Liver (tissue), 3 donors: Measurements from ENCODE around the gene UBAP1.

Experiments used
- RAD21 ChIP-seq, 2 donors: IDR thresholded peaks; 2 replicates each; pipeline ENCODE4 v1.6.1; 2016; ENCODE audit warnings: antibody characterized with exemption in 2 of 2, mild to moderate bottlenecking in 2 of 2
- REST ChIP-seq: IDR thresholded peaks from 2 replicates; pipeline ENCODE4 v1.6.1; 2016; ENCODE audit warnings: antibody characterized with exemption, mild to moderate bottlenecking
- RXRA ChIP-seq, 2 donors: IDR thresholded peaks; 2 replicates each; pipeline ENCODE4 v1.6.1; 2017 to 2018; ENCODE audit warnings: antibody characterized with exemption in 2 of 2, mild to moderate bottlenecking in 1 of 2
- SP1 ChIP-seq: IDR thresholded peaks from 2 replicates; pipeline ENCODE4 v1.6.1; 2018; ENCODE audit warnings: antibody characterized with exemption, mild to moderate bottlenecking
- TAF1 ChIP-seq: conservative IDR thresholded peaks from 2 replicates; pipeline ENCODE4 v1.6.1; 2016; ENCODE audit warnings: antibody characterized with exemption, mild to moderate bottlenecking
- YY1 ChIP-seq: IDR thresholded peaks from 2 replicates; pipeline ENCODE4 v1.6.1; 2016; ENCODE audit warnings: antibody characterized with exemption, mild to moderate bottlenecking
- TF ChIP-seq, protein P1 (sequence below): fragments of 150-350 bp; IDR thresholded peaks from 2 replicates; pipeline ENCODE4 v1.5.1; 2017; ENCODE audit warnings: improper control_type of control experiment, low read depth, low read length; ENCODE audit not compliant: missing input control
- TF ChIP-seq, protein P2 (sequence below): IDR thresholded peaks from 2 replicates; pipeline ENCODE4 v1.6.1; 2016; ENCODE audit warnings: antibody characterized with exemption
- donor health status: healthy.
- donor health status: healthy.

GRCh38 chr9:34262971-34263370, 84.1 kb downstream of the UBAP1 start:
- TF ChIP-seq, protein P1, sequence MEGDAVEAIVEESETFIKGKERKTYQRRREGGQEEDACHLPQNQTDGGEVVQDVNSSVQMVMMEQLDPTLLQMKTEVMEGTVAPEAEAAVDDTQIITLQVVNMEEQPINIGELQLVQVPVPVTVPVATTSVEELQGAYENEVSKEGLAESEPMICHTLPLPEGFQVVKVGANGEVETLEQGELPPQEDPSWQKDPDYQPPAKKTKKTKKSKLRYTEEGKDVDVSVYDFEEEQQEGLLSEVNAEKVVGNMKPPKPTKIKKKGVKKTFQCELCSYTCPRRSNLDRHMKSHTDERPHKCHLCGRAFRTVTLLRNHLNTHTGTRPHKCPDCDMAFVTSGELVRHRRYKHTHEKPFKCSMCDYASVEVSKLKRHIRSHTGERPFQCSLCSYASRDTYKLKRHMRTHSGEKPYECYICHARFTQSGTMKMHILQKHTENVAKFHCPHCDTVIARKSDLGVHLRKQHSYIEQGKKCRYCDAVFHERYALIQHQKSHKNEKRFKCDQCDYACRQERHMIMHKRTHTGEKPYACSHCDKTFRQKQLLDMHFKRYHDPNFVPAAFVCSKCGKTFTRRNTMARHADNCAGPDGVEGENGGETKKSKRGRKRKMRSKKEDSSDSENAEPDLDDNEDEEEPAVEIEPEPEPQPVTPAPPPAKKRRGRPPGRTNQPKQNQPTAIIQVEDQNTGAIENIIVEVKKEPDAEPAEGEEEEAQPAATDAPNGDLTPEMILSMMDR = no peak
- TF ChIP-seq YY1 (no peak), RAD21 (IDR thresholded peaks at IDR 0.05) (no peak), REST (no peak), SP1 (no peak), RXRA (IDR thresholded peaks at IDR 0.05) (no peak), TAF1 (no peak)
- TF ChIP-seq, protein P2, sequence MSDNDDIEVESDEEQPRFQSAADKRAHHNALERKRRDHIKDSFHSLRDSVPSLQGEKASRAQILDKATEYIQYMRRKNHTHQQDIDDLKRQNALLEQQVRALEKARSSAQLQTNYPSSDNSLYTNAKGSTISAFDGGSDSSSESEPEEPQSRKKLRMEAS = no peak
